Esophagus squamous epithelium (tissue), 5 donors: ENCODE measurements around the gene TLR5. TPM values are rescaled to one million over a fixed set of nuclear protein-coding genes. Genes with fewer than 3 reads are reported as not detected.

Source experiments
- DNase-seq: peaks from one replicate; lab custom pipeline; 2025; lab: John Stamatoyannopoulos, UW
- H3K27ac ChIP-seq, 4 donors: fragments of 200-600 bp; sonication (generic); one replicate each; pipeline ENCODE4 v1.5.1; 2016 to 2019; ENCODE audit warnings: mild to moderate bottlenecking in 1 of 4
- H3K27me3 ChIP-seq, 4 donors: fragments of 200-600 bp; sonication (generic); 1 replicate in 3 of 4; 2 replicates in 1 of 4; pipeline versions ENCODE4 v1.5.1 to v1.6.0; 2017 to 2021; ENCODE audit warnings: antibody characterized with exemption in 1 of 4
- H3K36me3 ChIP-seq, 3 donors: fragments of 200-600 bp; sonication (generic); one replicate each; pipeline ENCODE4 v1.5.1; 2016 to 2019
- H3K4me1 ChIP-seq, 3 donors: fragments of 200-600 bp; sonication (generic); one replicate each; pipeline ENCODE4 v1.5.1; 2017 to 2019
- H3K4me3 ChIP-seq, 4 donors: fragments of 200-600 bp; sonication (generic); 1 replicate in 3 of 4; 2 replicates in 1 of 4; pipeline ENCODE4 v1.5.1; 2016 to 2019; ENCODE audit warnings: mild to moderate bottlenecking in 2 of 4, moderate library complexity in 1 of 4
- H3K9me3 ChIP-seq, 3 donors: fragments of 200-600 bp; sonication (generic); one replicate each; pipeline ENCODE4 v1.5.1; 2016 to 2019
- POLR2A ChIP-seq, 4 donors: fragments of 450-650 bp; IDR thresholded peaks; one replicate each; pipeline ENCODE4 v1.6.1; 2017; ENCODE audit warnings: antibody characterized with exemption in 4 of 4, mild to moderate bottlenecking in 4 of 4, moderate library complexity in 3 of 4
- WGBS, 2 donors: methylation state at CpG; one replicate each; pipeline ENCODE4 v1.1.5; 2018; 5-methylcytosine and 5-hydroxymethylcytosine counted together
- intact Hi-C: fragments of 100-400 bp; cut with DNase I; formaldehyde crosslinking; loops from one replicate; pipeline ENCODE4 v1.15.0; 2022
- total RNA-seq, 4 donors: library from RNA; depleted of rRNA; stranded (reverse); fragments of >200 nt; gene quantifications; one replicate each; pipeline ENCODE4 v1.1.0, GENCODE V29; 2016
- TF ChIP-seq, protein P1 (sequence below), 6 experiments: fragments of 450-650 bp in 4 of 6; fragments of 200-600 bp in 2 of 6; sonication (generic) in 2 of 6; IDR thresholded peaks; one replicate each; pipeline ENCODE4 v1.5.1; 2016 to 2019; ENCODE audit warnings: antibody characterized with exemption in 6 of 6, mild to moderate bottlenecking in 4 of 6, moderate library complexity in 4 of 6
- donor health status: DM: yes; HTN: yes; CAD: no.

Gene TLR5, protein sequence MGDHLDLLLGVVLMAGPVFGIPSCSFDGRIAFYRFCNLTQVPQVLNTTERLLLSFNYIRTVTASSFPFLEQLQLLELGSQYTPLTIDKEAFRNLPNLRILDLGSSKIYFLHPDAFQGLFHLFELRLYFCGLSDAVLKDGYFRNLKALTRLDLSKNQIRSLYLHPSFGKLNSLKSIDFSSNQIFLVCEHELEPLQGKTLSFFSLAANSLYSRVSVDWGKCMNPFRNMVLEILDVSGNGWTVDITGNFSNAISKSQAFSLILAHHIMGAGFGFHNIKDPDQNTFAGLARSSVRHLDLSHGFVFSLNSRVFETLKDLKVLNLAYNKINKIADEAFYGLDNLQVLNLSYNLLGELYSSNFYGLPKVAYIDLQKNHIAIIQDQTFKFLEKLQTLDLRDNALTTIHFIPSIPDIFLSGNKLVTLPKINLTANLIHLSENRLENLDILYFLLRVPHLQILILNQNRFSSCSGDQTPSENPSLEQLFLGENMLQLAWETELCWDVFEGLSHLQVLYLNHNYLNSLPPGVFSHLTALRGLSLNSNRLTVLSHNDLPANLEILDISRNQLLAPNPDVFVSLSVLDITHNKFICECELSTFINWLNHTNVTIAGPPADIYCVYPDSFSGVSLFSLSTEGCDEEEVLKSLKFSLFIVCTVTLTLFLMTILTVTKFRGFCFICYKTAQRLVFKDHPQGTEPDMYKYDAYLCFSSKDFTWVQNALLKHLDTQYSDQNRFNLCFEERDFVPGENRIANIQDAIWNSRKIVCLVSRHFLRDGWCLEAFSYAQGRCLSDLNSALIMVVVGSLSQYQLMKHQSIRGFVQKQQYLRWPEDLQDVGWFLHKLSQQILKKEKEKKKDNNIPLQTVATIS
- 1 to 10 TPM; 5.1 to 9.3 (median 9.2) TPM for total RNA-seq

DNA sequence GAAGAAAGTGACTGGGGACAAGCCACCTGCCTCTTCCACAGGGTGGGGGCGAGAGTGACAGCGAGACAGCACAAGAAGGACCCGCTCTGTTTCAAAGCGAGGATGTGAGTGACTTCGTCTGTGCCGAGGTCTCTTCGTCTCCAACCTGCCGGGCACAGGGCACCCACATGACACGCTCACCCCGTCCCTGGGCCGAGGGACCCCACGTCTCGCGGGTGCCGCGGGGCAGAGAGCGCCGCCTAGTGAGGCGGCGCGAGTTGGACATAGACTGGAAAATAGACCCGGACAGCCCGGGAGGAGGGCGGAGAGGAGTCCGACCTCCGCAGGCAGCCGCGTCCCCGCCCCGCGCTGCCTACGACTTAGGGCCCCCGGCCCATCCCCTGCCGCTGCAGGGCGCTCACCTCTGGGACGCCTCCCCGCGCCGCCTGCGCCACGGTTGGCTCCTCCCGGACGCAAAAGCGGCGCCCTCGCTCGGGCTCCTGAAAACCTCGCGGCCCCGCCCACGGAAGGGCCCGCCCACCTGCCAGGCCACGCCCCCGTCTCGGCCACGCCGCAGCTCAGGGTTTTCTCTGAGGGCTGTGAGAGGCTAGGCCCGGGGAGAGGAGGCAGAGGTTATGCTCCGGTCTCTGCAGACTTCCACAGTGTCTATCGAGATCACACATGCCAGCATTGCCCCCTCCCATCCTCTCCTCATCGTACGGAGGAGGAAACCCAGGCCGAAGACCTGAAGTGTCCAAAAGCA lies at the start of gene TLR5:
Gene TLR5, minus strand, starts transcription at position 454 of the 742 bp plus-strand sequence. CDS start 30,217 bp downstream, outside the sequence.
- peak within 1 kb of the TSS; percentile 65 to 87 (median 86) for H3K27ac ChIP-seq
- peaks cover 28 to 51% (median 36%) of the 10 kb centered on the region in 3 donors for H3K4me1 ChIP-seq
- no peaks in the 10 kb centered on the region for H3K9me3 ChIP-seq
- peak within 1 kb of the TSS; percentile 52 to 76 (median 59) for H3K4me3 ChIP-seq
- peak in 2 of 4 donors; percentile 49 to 69 for TF ChIP-seq POLR2A (IDR thresholded peaks at IDR 0.05)
- TF ChIP-seq, protein P1, sequence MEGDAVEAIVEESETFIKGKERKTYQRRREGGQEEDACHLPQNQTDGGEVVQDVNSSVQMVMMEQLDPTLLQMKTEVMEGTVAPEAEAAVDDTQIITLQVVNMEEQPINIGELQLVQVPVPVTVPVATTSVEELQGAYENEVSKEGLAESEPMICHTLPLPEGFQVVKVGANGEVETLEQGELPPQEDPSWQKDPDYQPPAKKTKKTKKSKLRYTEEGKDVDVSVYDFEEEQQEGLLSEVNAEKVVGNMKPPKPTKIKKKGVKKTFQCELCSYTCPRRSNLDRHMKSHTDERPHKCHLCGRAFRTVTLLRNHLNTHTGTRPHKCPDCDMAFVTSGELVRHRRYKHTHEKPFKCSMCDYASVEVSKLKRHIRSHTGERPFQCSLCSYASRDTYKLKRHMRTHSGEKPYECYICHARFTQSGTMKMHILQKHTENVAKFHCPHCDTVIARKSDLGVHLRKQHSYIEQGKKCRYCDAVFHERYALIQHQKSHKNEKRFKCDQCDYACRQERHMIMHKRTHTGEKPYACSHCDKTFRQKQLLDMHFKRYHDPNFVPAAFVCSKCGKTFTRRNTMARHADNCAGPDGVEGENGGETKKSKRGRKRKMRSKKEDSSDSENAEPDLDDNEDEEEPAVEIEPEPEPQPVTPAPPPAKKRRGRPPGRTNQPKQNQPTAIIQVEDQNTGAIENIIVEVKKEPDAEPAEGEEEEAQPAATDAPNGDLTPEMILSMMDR (IDR thresholded peaks at IDR 0.05): peak; percentile 49 to 69 (median 63)
- peak; percentile 47 for DNase-seq
- no peaks in the 10 kb centered on the region for H3K27me3 ChIP-seq
- no peaks in the 10 kb centered on the region for H3K36me3 ChIP-seq
- 14 to 24% methylated on average over 2 to 3 of the region's 63 CpGs for WGBS, 2 donors
- intact Hi-C loops: no loop called here

DNA sequence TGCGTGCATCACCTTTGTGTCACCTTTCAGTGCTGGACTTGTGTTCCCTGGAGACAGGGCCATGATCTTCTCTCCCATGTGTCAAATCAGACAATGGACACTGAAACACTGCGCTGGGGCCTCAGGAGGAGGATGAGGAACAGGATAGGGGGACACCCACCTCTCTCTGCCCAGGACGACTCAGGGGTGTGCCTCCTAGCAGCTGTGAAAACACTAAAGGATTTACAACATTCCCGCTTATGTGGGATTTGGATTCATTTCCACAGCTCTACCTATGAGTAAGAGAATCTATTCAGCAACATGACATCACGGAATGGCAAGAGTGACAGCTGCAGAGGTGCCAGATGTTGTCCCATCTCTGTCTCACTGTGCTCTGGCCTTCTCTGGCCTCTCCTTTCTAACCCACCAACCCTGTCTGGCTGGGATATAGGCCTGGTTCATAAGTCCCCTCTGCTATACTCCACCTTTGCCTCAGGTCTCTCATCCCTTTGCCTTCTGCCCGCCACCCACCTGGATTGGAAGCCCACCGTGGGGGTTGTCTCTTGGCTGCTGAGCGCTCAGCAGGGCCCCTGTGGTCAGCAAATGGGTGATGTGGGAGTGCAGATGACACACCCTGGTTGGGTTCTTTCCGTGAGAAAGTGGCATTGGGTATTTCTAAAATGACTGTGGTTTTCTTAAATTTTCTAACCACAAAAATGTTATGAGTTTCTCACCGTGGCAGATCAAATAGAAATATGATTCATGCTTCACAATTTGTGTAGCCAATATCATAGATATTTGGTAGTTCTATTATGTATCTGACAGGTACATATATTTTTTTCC lies 47.1 kb upstream of the TLR5 start:
- H3K27ac ChIP-seq: no peak overlapping the region
- TF ChIP-seq POLR2A (IDR thresholded peaks at IDR 0.05): no peak
- TF ChIP-seq, protein P1 (IDR thresholded peaks at IDR 0.05): no peak
- no peaks in the 10 kb centered on the region for H3K9me3 ChIP-seq
- intact Hi-C loops: no loop called here
- no peaks in the 10 kb centered on the region for H3K36me3 ChIP-seq
- H3K4me1 ChIP-seq: no peaks in the 10 kb centered on the region
- no peaks in the 10 kb centered on the region for H3K27me3 ChIP-seq
- no peak overlapping the region for H3K4me3 ChIP-seq
- WGBS, 2 donors: 41 to 45% methylated on average over 7 to 8 of the region's 10 CpGs
- DNase-seq: no peak

DNA sequence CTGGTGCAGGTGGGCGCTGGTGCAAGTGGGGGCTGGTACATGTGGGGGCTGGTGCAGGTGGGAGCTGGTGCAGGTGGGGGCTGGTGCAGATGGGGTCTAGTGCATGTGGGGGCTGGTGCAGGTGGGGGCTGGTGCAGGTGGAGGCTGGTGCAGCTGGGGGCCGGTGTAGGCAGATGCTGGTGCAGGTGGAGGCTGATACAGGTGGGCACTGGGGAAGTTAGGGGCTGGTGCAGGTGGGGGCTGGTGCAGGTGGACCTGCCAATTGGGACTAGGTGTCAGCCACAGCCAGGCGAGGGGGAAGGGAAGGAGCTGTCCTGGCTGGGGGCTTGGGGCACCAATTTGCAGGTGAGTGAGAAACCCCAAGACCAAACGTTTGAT lies 46.5 kb upstream of the TLR5 start:
- H3K4me1 ChIP-seq: no peaks in the 10 kb centered on the region
- H3K36me3 ChIP-seq: no peaks in the 10 kb centered on the region
- H3K27me3 ChIP-seq: no peaks in the 10 kb centered on the region
- intact Hi-C loops: no loop called here
- no peaks in the 10 kb centered on the region for H3K9me3 ChIP-seq
- 68 to 71% methylated on average over 2 to 4 of the region's 4 CpGs for WGBS, 2 donors
- TF ChIP-seq POLR2A (IDR thresholded peaks at IDR 0.05): no peak
- TF ChIP-seq, protein P1 (IDR thresholded peaks at IDR 0.05): no peak
- H3K27ac ChIP-seq: no peak overlapping the region
- no peak overlapping the region for H3K4me3 ChIP-seq
- DNase-seq: no peak

DNA sequence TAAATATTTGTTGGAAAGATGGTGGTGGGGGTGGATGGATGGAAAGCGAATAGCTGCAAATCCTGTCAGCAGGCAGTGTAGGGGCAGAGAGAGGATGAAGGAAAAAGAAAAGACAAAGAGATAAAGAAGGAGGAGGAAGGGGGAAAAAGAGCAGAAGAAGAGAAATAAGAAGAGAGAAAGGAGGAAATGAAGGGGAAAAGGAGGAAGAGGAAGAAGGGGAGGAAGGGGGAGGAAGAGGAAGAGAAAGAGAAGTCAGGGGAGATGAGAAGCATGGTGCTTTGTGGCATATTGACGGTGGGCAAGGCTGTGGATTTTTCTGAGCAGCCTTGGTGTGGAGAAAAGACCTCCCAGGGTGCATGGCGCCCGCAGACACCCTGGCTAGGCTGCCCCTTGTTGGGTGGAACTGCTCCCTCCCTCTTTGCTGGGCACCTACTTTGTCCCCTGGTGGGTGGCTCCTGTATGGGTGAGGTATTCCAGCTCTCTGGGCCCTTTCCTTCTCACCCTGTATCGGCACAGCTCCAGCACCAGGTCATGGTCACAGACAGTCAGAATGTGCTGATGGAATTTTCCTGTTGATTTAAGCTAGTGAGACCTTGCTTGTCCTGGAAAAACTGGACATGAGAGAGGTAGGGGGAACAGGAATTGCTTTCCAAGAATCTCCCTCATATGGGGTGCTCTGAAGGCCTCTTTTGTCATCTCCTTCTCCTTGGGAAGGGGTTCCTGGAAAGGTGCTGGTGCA lies 45.7 kb upstream of the TLR5 start:
- no peaks in the 10 kb centered on the region for H3K27me3 ChIP-seq
- no peak for TF ChIP-seq POLR2A (IDR thresholded peaks at IDR 0.05)
- TF ChIP-seq, protein P1 (IDR thresholded peaks at IDR 0.05): no peak
- H3K27ac ChIP-seq: no peak overlapping the region
- H3K4me3 ChIP-seq: no peak overlapping the region
- no peaks in the 10 kb centered on the region for H3K4me1 ChIP-seq
- H3K9me3 ChIP-seq: no peaks in the 10 kb centered on the region
- H3K36me3 ChIP-seq: no peaks in the 10 kb centered on the region
- DNase-seq: no peak
- intact Hi-C loops: no loop called here
- WGBS, 2 donors: 82 to 87% methylated on average over 2 to 5 of the region's 5 CpGs
